Esophagus squamous epithelium (tissue), 5 donors: ENCODE measurements around the gene IFI27L2. TPM values are rescaled to one million over a fixed set of nuclear protein-coding genes. Genes with fewer than 3 reads are reported as not detected.

ENCODE experiments used
- DNase-seq: peaks from one replicate; lab custom pipeline; 2025; lab: John Stamatoyannopoulos, UW
- H3K27ac ChIP-seq, 4 donors: fragments of 200-600 bp; sonication (generic); one replicate each; pipeline ENCODE4 v1.5.1; 2016 to 2019; ENCODE audit warnings: mild to moderate bottlenecking in 1 of 4
- H3K27me3 ChIP-seq, 4 donors: fragments of 200-600 bp; sonication (generic); 1 replicate in 3 of 4; 2 replicates in 1 of 4; pipeline versions ENCODE4 v1.5.1 to v1.6.0; 2017 to 2021; ENCODE audit warnings: antibody characterized with exemption in 1 of 4
- H3K36me3 ChIP-seq, 3 donors: fragments of 200-600 bp; sonication (generic); one replicate each; pipeline ENCODE4 v1.5.1; 2016 to 2019
- H3K4me1 ChIP-seq, 3 donors: fragments of 200-600 bp; sonication (generic); one replicate each; pipeline ENCODE4 v1.5.1; 2017 to 2019
- H3K4me3 ChIP-seq, 4 donors: fragments of 200-600 bp; sonication (generic); 1 replicate in 3 of 4; 2 replicates in 1 of 4; pipeline ENCODE4 v1.5.1; 2016 to 2019; ENCODE audit warnings: mild to moderate bottlenecking in 2 of 4, moderate library complexity in 1 of 4
- H3K9me3 ChIP-seq, 3 donors: fragments of 200-600 bp; sonication (generic); one replicate each; pipeline ENCODE4 v1.5.1; 2016 to 2019
- CTCF ChIP-seq, 6 experiments: fragments of 450-650 bp in 4 of 6; fragments of 200-600 bp in 2 of 6; sonication (generic) in 2 of 6; IDR thresholded peaks; one replicate each; pipeline ENCODE4 v1.5.1; 2016 to 2019; ENCODE audit warnings: antibody characterized with exemption in 6 of 6, mild to moderate bottlenecking in 4 of 6, moderate library complexity in 4 of 6
- POLR2A ChIP-seq, 4 donors: fragments of 450-650 bp; IDR thresholded peaks; one replicate each; pipeline ENCODE4 v1.6.1; 2017; ENCODE audit warnings: antibody characterized with exemption in 4 of 4, mild to moderate bottlenecking in 4 of 4, moderate library complexity in 3 of 4
- WGBS, 2 donors: methylation state at CpG; one replicate each; pipeline ENCODE4 v1.1.5; 2018; 5-methylcytosine and 5-hydroxymethylcytosine counted together
- intact Hi-C: fragments of 100-400 bp; cut with DNase I; formaldehyde crosslinking; loops from one replicate; pipeline ENCODE4 v1.15.0; 2022
- total RNA-seq, 4 donors: library from RNA; depleted of rRNA; stranded (reverse); fragments of >200 nt; gene quantifications; one replicate each; pipeline ENCODE4 v1.1.0, GENCODE V29; 2016
- donor health status: DM: yes; HTN: yes; CAD: no.

Gene IFI27L2
- total RNA-seq, 4 donors from 2014 or later, result 50.6 to 97.1 (median 66.0) TPM

- Histone ChIP-seq H3K36me3 (no peaks in the 10 kb centered on the region), H3K4me3 (peak overlapping the region; percentile 44 to 80 (median 58)), H3K9me3 (no peaks in the 10 kb centered on the region), H3K4me1 (peaks cover 14 to 26% (median 16%) of the 10 kb centered on the region in 3 donors), H3K27me3 (peaks cover 6 to 86% (median 23%) of the 10 kb centered on the region in 4 donors), H3K27ac (peak overlapping the region in 1 of 4 donors; percentile 11)
- intact Hi-C loops, result no loop called here
- no peak for TF ChIP-seq POLR2A (IDR thresholded peaks at IDR 0.05)
- no peak for TF ChIP-seq CTCF (IDR thresholded peaks at IDR 0.05)
- WGBS, 2 donors, result 5 to 6% methylated on average over 17 to 20 of the region's 30 CpGs
- no peak for DNase-seq
These were observed 45.8 kb upstream of the IFI27L2 start for GRCh38 chr14:94175011-94175745.

GRCh38 chr14:94174604-94175010 lies 45.2 kb upstream of the IFI27L2 start:
- no peak for DNase-seq
- peaks cover 6 to 80% (median 21%) of the 10 kb centered on the region in 4 donors for H3K27me3 ChIP-seq

GRCh38 chr14:94173885-94174603 lies 44.6 kb upstream of the IFI27L2 start, which contains the start of gene PPP4R4:
Gene PPP4R4, plus strand, starts transcription at chr14:94174322. Its CDS starts 144 bp downstream, at chr14:94174466.
- H3K9me3 ChIP-seq, result no peaks in the 10 kb centered on the region
- TF ChIP-seq CTCF (IDR thresholded peaks at IDR 0.05) (no peak), POLR2A (IDR thresholded peaks at IDR 0.05) (no peak)
- intact Hi-C loops, result no loop called here
- H3K36me3 ChIP-seq, result no peaks in the 10 kb centered on the region
- DNase-seq, result no peak
- 0% methylated on average over 2 to 5 of the region's 84 CpGs for WGBS, 2 donors
- H3K4me3 ChIP-seq, result peak within 1 kb of the TSS; percentile 44 to 80 (median 58)
- peaks cover 14 to 26% (median 16%) of the 10 kb centered on the region in 3 donors for H3K4me1 ChIP-seq
- peak within 1 kb of the TSS; percentile 18 to 72 (median 57) for H3K27ac ChIP-seq
- H3K27me3 ChIP-seq, result peaks cover 6 to 75% (median 21%) of the 10 kb centered on the region in 4 donors

More at GRCh38 chr14:94174604-94175010, 45.2 kb upstream of the IFI27L2 start:
- H3K36me3 ChIP-seq, result no peaks in the 10 kb centered on the region
- 0% methylated on average over 5 to 12 of the region's 39 CpGs for WGBS, 2 donors
- H3K4me3 ChIP-seq, result peak overlapping the region; percentile 44 to 80 (median 58)
- H3K27ac ChIP-seq, result peak overlapping the region in 2 of 4 donors; percentile 11 to 21
- H3K4me1 ChIP-seq, result peaks cover 14 to 26% (median 16%) of the 10 kb centered on the region in 3 donors
- intact Hi-C loops, result no loop called here
- H3K9me3 ChIP-seq, result no peaks in the 10 kb centered on the region
- TF ChIP-seq POLR2A (IDR thresholded peaks at IDR 0.05) (no peak), CTCF (IDR thresholded peaks at IDR 0.05) (no peak)

- no peaks in the 10 kb centered on the region for H3K36me3 ChIP-seq
- H3K27me3 ChIP-seq, result peaks cover 6 to 71% (median 21%) of the 10 kb centered on the region in 4 donors
- H3K4me1 ChIP-seq, result peaks cover 14 to 26% (median 16%) of the 10 kb centered on the region in 3 donors
- H3K27ac ChIP-seq, result peak overlapping the region; percentile 18 to 72 (median 57)
- no peak for DNase-seq
- no peaks in the 10 kb centered on the region for H3K9me3 ChIP-seq
- H3K4me3 ChIP-seq, result peak overlapping the region; percentile 44 to 80 (median 58)
- 2 to 5% methylated on average over 10 to 17 of the region's 20 CpGs for WGBS, 2 donors
- no peak for TF ChIP-seq POLR2A (IDR thresholded peaks at IDR 0.05)
- no peak for TF ChIP-seq CTCF (IDR thresholded peaks at IDR 0.05)
- intact Hi-C loops, result no loop called here
These were observed 44.1 kb upstream of the IFI27L2 start for GRCh38 chr14:94173471-94173884.
